ENCODE results near the gene TSPAN6.

TSPAN6 gene

GRCh38 chrX:100649550-100650356 lies 13.1 kb upstream of the TSPAN6 start:
- H3K4me3 ChIP-seq (ENCODE audit: low read depth, low read length) = no peak overlapping the region
- no peak for TF ChIP-seq CTCF (IDR thresholded peaks at IDR 0.05; ENCODE audit: low read depth, low read length, missing control alignments)
- in situ Hi-C loops (cut with HindIII; ENCODE audit: low sequenced_read_pairs) = no loop called here
- DNase-seq (ENCODE audit: low read depth) = peak; percentile 59

GRCh38 chrX:100648458-100649417 lies 12.1 kb upstream of the TSPAN6 start:
- no peak for TF ChIP-seq CTCF (IDR thresholded peaks at IDR 0.05; ENCODE audit: low read depth, low read length, missing control alignments)
- peak; percentile 43 for DNase-seq (ENCODE audit: low read depth)
- H3K4me3 ChIP-seq (ENCODE audit: low read depth, low read length) = no peak overlapping the region
- in situ Hi-C loops (cut with HindIII; ENCODE audit: low sequenced_read_pairs) = no loop called here

GRCh38 chrX:100647739-100648138 lies 11.1 kb upstream of the TSPAN6 start:
- no peak for DNase-seq (ENCODE audit: low read depth)
- in situ Hi-C loops (cut with HindIII; ENCODE audit: low sequenced_read_pairs) = no loop called here
- TF ChIP-seq CTCF (IDR thresholded peaks at IDR 0.05; ENCODE audit: low read depth, low read length, missing control alignments) = no peak

GRCh38 chrX:100647095-100647494 lies 10.5 kb upstream of the TSPAN6 start:
- H3K4me3 ChIP-seq (ENCODE audit: low read depth, low read length) = no peak overlapping the region
- in situ Hi-C loops (cut with HindIII; ENCODE audit: low sequenced_read_pairs) = no loop called here
- no peak for DNase-seq (ENCODE audit: low read depth)
- peak; percentile 11 for TF ChIP-seq CTCF (IDR thresholded peaks at IDR 0.05; ENCODE audit: low read depth, low read length, missing control alignments)

More at GRCh38 chrX:100647739-100648138, 11.1 kb upstream of the TSPAN6 start:
- H3K4me3 ChIP-seq (ENCODE audit: low read depth, low read length) = no peak overlapping the region

GRCh38 chrX:100645106-100645505 lies 8.5 kb upstream of the TSPAN6 start:
- peak overlapping the region; percentile 3 for H3K4me3 ChIP-seq (ENCODE audit: low read depth, low read length)
- no peak for TF ChIP-seq CTCF (IDR thresholded peaks at IDR 0.05; ENCODE audit: low read depth, low read length, missing control alignments)
- DNase-seq (ENCODE audit: low read depth) = no peak
- in situ Hi-C loops (cut with HindIII; ENCODE audit: low sequenced_read_pairs) = no loop called here
